Large intestine (tissue), 3 donors: ENCODE data around the gene SPATA1. TPM values are rescaled to one million over a fixed set of nuclear protein-coding genes. Genes with fewer than 3 reads are reported as not detected.
A peak's percentile ranks its signal among the peaks of the same experiment; 100 is the strongest.
"Not testable (repeated sequence)": the region's sequence is repeated elsewhere in the genome, so short reads cannot be mapped to it uniquely, and the experiment has no call there.

Experiments
- DNase-seq, 2 donors: peaks; one replicate each; pipeline versions ENCODE4 v3.0.0 to v3.0.0-alpha.2; 2013
- H3K27ac ChIP-seq: one replicate; pipeline ENCODE4 v1.5.1; 2013; ENCODE audit warnings: low read length
- H3K27me3 ChIP-seq: 2 replicates; pipeline ENCODE4 v1.6.1; 2013; ENCODE audit warnings: low read length; ENCODE audit not compliant: control insufficient read depth, insufficient read depth
- H3K36me3 ChIP-seq: 2 replicates; pipeline ENCODE4 v1.6.1; 2013; ENCODE audit warnings: low read length; ENCODE audit not compliant: control insufficient read depth, insufficient read depth
- H3K4me1 ChIP-seq: one replicate; pipeline ENCODE4 v1.6.1; 2013; ENCODE audit warnings: low read length; ENCODE audit not compliant: control insufficient read depth, insufficient read depth
- H3K4me3 ChIP-seq: one replicate; pipeline ENCODE4 v1.5.1; 2013; ENCODE audit warnings: low read length
- H3K9me3 ChIP-seq: one replicate; pipeline ENCODE4 v1.6.1; 2013; ENCODE audit warnings: mild to moderate bottlenecking, low read depth, low read length, moderate library complexity; ENCODE audit not compliant: control insufficient read depth
- WGBS: methylation state at CpG from one replicate; pipeline ENCODE4 v1.1.5; 2013; ENCODE audit warnings: low lambda C conversion rate; ENCODE audit not compliant: insufficient coverage; 5-methylcytosine and 5-hydroxymethylcytosine counted together
- polyA plus RNA-seq: library from polyadenylated mRNA; unstranded; fragments of 120-200 nt; gene quantifications from one replicate; pipeline ENCODE4 v1.2.1, GENCODE V29; 2013

The SPATA1 gene
- polyA plus RNA-seq, 1 donor: 4.5 TPM

DNA sequence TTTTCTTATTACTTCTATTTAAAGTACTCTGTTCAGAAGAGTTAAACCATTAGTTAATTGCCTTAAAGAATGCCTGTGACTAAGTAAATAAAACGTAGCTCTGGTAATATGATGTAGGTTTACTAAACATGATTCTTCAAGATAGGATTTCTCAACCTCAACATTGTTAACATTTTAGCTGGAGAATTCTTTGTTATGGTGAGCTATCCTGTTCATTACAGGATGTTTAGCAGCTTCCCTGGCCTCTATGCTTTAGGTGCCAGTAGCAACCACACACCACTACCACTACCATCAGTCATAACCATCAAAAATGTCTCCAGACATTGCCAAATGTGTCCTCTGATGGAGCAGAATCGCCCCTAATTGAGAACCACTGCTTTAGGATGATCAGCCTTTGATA lies 16.4 kb upstream of the SPATA1 start:
- Histone ChIP-seq H3K27ac (no peak overlapping the region), H3K9me3 (no peaks in the 10 kb centered on the region), H3K36me3 (peaks cover 46% of the 10 kb centered on the region), H3K27me3 (no peaks in the 10 kb centered on the region), H3K4me1 (no peaks in the 10 kb centered on the region), H3K4me3 (no peak overlapping the region)
- no CpG with 5 or more reads among the region's 2 CpGs for WGBS
- no peak for DNase-seq

DNA sequence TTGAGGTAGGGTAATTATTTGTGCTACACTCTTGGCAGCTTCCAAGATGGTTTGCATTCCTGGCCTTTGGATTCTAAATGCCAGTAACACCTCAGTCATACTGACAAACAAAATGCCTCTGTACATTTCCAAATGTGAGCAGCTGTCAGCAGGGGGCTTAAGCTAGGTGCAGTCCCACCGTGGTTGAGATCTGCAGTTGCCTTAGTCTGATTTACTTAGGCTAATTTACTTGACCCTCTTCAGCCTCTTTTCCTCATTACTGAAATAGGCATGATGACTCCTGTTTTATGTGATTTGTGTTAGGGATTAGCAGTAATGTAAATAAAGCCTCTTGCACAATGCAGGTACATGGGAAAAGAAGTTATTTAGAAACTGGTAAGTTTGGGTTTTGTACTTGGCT lies 13.5 kb upstream of the SPATA1 start:
- WGBS: no CpG with 5 or more reads among the region's 1 CpG
- H3K36me3 ChIP-seq: peaks cover 54% of the 10 kb centered on the region
- H3K4me1 ChIP-seq: no peaks in the 10 kb centered on the region
- no peak overlapping the region for H3K27ac ChIP-seq
- no peak for DNase-seq
- no peaks in the 10 kb centered on the region for H3K27me3 ChIP-seq
- no peaks in the 10 kb centered on the region for H3K9me3 ChIP-seq
- no peak overlapping the region for H3K4me3 ChIP-seq

DNA sequence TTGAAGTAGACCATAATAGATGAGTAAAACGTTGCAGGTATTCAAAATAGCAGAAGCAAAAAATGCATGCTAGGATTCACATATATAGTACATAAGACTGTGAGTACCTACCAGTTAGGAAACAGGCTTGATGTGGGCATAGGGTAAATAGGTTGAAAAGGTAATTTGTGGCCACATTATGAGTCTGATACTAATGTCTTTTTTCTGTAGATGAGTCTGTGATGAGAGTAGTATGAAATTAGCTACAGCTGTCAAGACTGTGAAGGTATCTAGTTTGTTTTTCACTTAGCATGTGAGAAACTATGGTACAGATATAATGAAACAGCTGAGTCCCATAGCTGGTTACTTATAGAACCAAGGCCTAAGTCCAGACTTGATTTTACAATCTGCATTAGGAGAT lies 12.4 kb upstream of the SPATA1 start:
- WGBS: no CpG with 5 or more reads among the region's 1 CpG
- no peak overlapping the region for H3K27ac ChIP-seq
- no peak overlapping the region for H3K4me3 ChIP-seq
- no peak for DNase-seq
- no peaks in the 10 kb centered on the region for H3K9me3 ChIP-seq
- H3K4me1 ChIP-seq: no peaks in the 10 kb centered on the region
- H3K27me3 ChIP-seq: no peaks in the 10 kb centered on the region
- peaks cover 57% of the 10 kb centered on the region for H3K36me3 ChIP-seq

DNA sequence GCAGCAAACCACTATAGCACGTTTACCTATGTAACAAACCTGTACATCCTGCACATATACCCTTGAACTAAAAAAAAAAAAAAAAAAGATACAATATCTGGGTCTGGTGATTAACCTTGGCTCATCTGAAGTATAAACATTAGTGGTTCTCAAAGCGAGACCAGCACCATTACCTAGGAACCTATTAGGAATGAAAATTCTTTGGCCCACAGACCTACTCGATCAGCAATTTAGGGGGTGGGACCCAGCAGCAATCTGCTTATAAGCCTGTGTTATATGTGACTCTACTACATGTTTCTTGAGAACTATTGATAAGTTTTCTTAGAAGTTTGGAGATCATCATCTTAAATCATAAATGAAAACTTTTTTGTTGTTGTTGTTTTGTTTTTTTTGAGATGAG lies 9.7 kb upstream of the SPATA1 start:
- 80% methylated on average over 1 of the region's 3 CpGs for WGBS
- H3K27ac ChIP-seq: no peak overlapping the region
- no peak for DNase-seq
- H3K4me1 ChIP-seq: no peaks in the 10 kb centered on the region
- H3K27me3 ChIP-seq: no peaks in the 10 kb centered on the region
- no peak overlapping the region for H3K4me3 ChIP-seq
- H3K36me3 ChIP-seq: peaks cover 48% of the 10 kb centered on the region
- no peaks in the 10 kb centered on the region for H3K9me3 ChIP-seq

DNA sequence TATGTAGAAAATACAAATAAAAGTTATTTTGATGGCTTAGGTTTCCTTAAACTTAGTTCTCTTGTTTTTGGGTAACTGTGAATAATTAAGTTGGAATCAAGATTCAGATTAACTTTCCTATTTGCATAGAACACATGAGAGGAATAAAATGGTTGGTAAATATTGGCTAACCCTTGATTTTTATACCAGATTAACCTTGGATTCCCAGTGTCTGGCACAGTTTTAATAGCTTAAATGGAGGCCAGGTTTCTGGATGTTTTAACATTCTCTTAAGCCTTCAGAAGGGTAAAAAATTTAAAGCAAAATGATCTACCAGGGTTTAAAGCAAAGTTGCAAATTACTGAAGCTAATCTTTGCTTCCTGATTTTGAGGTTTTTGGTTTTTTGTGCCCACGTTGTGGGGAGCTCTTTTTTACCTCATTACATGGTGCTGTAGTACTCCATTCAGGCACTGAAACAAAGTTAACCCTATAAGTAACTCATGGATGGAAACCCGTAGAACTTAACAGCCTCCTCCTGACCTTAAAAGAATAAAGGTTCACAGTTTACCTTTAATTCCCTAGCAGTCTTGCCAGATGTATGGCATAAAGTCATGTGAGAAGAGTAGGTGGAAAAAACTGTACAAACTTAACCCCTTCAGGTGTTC lies 8.4 kb upstream of the SPATA1 start:
- Histone ChIP-seq H3K4me1 (no peaks in the 10 kb centered on the region), H3K9me3 (no peaks in the 10 kb centered on the region), H3K27me3 (no peaks in the 10 kb centered on the region), H3K27ac (no peak overlapping the region), H3K36me3 (peaks cover 39% of the 10 kb centered on the region), H3K4me3 (no peak overlapping the region)
- no peak for DNase-seq
- WGBS: no CpG with 5 or more reads among the region's 2 CpGs

DNA sequence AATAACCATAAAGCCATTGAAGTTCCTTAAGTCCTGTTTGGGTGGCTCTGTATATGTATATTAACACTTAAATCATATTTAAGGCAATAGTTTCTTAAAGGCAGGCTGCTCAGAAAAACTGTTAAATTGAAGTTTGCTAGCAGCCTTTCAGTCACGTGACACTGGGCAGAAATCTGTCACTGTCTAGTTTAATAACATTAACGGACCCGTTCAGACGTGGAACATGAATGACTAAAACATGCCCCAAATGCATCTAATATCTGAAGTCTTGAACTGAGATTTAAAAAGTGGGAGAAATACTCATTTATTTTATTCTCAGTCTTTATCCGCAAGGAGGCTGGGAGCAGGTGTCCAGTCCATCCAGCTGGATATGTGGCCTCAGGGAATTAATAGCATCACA lies 3.3 kb upstream of the SPATA1 start:
- no peaks in the 10 kb centered on the region for H3K4me1 ChIP-seq
- H3K9me3 ChIP-seq: no peaks in the 10 kb centered on the region
- WGBS: no CpG with 5 or more reads among the region's 5 CpGs
- no peaks in the 10 kb centered on the region for H3K27me3 ChIP-seq
- H3K27ac ChIP-seq: no peak overlapping the region
- peaks cover 12% of the 10 kb centered on the region for H3K36me3 ChIP-seq
- no peak for DNase-seq
- H3K4me3 ChIP-seq: no peak overlapping the region

DNA sequence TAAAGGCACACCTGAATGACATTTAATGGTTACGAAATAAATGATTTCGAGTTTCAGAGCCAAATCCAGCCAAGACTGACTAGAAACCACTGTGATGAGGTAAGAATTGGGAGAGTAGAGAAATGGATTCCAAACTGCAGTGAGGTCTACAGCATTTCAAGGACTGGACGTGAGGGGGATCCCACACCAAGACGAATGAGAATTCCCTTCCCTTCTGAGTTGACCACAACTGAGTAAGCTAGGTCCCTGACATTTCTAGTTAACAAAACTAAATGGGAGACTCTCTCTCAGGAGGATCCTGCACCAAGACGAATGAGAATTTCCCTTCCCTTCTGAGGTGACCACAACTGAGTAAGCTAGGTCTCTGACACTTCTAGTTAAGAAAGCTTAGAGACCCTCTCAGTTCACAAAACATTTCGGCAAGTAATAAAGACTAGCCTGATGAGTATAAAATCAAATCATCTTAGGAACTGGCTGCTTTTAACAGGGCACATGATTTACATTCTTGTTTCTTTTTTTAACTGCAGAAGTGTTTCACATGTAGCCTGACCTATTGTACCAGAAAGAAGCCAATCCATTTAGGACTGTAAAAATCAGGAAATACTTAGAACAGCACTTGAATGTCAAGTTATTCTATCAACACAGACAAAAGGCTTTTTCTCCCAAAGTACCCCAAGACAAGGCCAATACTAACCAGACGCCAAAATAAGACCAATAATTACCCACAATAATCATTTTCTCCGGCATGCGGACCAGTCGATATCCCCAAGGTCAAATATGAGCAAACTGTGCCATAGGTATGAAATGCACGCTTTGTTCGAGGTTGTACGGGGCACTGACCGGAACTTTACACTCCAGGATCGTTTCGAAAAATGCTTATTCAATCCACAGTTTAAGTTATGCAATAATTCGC lies 1.4 kb upstream of the SPATA1 start:
- DNase-seq: peak in 1 of 2 donors; percentile 39
- Histone ChIP-seq H3K36me3 (peaks cover 5% of the 10 kb centered on the region), H3K27me3 (no peaks in the 10 kb centered on the region), H3K4me3 (peak overlapping the region; percentile 84), H3K9me3 (peaks cover 4% of the 10 kb centered on the region), H3K27ac (peak overlapping the region; percentile 95), H3K4me1 (no peaks in the 10 kb centered on the region)
- WGBS: 44% methylated on average over 3 of the region's 17 CpGs

DNA sequence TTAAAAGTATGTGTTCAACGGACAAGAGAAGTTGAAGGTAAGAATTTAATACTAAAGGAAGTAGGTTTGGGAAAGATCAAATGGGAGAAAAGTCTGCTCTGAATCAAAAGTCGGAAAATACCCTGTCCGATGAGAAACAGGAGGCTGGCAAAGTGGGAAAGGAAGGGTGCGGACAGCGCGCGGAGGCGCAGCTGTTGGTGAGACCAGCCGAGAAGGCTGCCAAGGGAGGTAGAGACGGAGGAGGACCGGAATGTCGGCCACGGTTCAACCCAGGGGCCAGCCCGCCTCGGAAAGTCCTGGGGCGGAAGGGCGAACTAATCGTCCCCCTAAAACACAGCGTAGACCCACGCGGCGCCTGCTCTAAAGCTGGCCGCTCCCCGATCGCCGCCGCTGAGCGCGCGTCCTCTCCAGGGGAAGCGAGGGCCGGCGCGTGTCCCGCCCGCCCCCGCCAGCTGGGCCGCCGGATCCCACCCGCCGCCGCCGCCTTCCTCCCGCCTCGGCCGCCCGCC lies 639 bp upstream of the SPATA1 start:
- Histone ChIP-seq H3K36me3 (peaks cover 2% of the 10 kb centered on the region), H3K9me3 (peaks cover 4% of the 10 kb centered on the region), H3K4me3 (peak overlapping the region; percentile 84), H3K27ac (peak overlapping the region; percentile 95), H3K27me3 (no peaks in the 10 kb centered on the region), H3K4me1 (no peaks in the 10 kb centered on the region)
- peak; percentile 26 to 74 for DNase-seq
- no CpG with 5 or more reads among the region's 47 CpGs for WGBS

DNA sequence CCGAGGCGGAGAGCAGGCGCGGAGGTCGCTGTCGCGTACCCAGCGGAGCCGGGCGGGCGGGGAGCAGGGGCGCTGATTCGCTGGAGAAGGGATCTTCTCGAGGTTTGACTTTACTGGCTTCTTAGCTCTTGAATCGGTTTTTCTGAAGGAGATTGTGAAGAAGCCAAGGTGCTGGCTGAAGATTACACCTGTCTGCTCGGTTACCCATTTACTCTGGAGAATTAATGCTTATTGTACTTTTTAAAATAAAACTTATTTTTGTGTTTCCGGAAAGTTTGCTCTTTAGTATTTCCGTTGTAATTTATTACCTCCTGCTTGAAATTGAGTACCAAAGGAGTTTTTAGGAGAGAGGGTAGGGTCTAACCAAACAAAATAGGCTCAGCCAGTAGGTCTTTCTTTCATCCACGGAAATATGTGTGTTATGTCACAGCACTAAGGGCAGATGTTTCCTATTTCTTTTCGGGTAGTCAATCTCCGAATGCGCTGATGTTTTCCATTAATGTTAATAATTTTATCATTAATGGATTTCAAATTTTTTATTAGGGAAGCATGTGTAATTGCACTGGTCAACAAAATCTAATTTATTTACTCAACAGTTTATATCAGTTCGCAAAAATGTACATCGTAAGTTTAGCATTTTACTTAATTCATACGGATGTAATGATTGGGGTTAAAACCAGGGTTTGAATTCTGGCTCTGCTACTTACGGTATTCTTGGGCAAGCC lies 705 bp downstream of the SPATA1 start:
- WGBS: 21% methylated on average over 8 of the region's 26 CpGs
- peak overlapping the region; percentile 84 for H3K4me3 ChIP-seq
- no peaks in the 10 kb centered on the region for H3K4me1 ChIP-seq
- no peaks in the 10 kb centered on the region for H3K27me3 ChIP-seq
- H3K27ac ChIP-seq: peak overlapping the region; percentile 95
- peaks cover 4% of the 10 kb centered on the region for H3K9me3 ChIP-seq
- no peaks in the 10 kb centered on the region for H3K36me3 ChIP-seq
- no peak for DNase-seq

DNA sequence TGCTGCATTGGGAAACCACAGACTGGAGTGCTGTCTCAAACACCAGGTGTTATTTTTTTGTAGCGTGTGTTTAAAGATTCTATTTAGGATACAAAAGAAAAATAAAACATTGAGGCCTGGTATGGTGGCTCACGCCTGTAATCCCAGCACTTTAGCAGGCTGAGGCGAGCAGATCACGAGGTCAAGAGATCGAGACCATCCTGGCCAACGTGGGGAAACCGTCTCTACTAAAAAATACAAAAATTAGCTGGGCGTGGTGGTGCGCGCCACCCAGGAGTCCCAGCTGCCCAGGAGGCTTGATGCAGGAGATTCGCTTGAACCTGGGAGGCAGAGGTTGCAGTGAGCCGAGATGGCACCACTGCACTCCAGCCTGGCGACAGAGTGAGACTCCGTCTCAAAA lies 1.7 kb downstream of the SPATA1 start:
- H3K9me3 ChIP-seq, DNase-seq, H3K4me3 ChIP-seq, H3K36me3 ChIP-seq, H3K27me3 ChIP-seq, H3K4me1 ChIP-seq, H3K27ac ChIP-seq: not testable (repeated sequence)
- WGBS: no CpG with 5 or more reads among the region's 14 CpGs
